ENCODE data around the gene KCNH6.
A peak's percentile ranks its signal among the peaks of the same experiment; 100 is the strongest.

Gene KCNH6

GRCh38 chr17:63497708-63498483 lies 25.3 kb upstream of the KCNH6 start:
- no peaks in the 10 kb centered on the region for H3K36me3 Mint-ChIP-seq (ENCODE audit: low read depth)
- H3K27me3 Mint-ChIP-seq (ENCODE audit: low read depth) = peaks cover 29% of the 10 kb centered on the region
- H3K4me3 Mint-ChIP-seq = no peak overlapping the region
- H3K4me1 Mint-ChIP-seq = peaks cover 5% of the 10 kb centered on the region
- TF ChIP-seq CTCF (IDR thresholded peaks at IDR 0.05; ENCODE audit: unreplicated experiment in 3 of 3) = peak in 2 of 3 experiments; percentile 28 to 31
- H3K27ac Mint-ChIP-seq = peak overlapping the region; percentile 66 to 74 (median 69)
- no peaks in the 10 kb centered on the region for H3K9me3 Mint-ChIP-seq

GRCh38 chr17:63498626-63499195 lies 24.4 kb upstream of the KCNH6 start:
- TF ChIP-seq CTCF (IDR thresholded peaks at IDR 0.05; ENCODE audit: unreplicated experiment in 3 of 3) = no peak
- no peaks in the 10 kb centered on the region for H3K9me3 Mint-ChIP-seq
- H3K27ac Mint-ChIP-seq = peak overlapping the region; percentile 45 to 74 (median 69)
- peaks cover 34% of the 10 kb centered on the region for H3K27me3 Mint-ChIP-seq (ENCODE audit: low read depth)
- no peak overlapping the region for H3K4me3 Mint-ChIP-seq
- no peaks in the 10 kb centered on the region for H3K36me3 Mint-ChIP-seq (ENCODE audit: low read depth)
- H3K4me1 Mint-ChIP-seq = peaks cover 5% of the 10 kb centered on the region

- no peaks in the 10 kb centered on the region for H3K4me1 Mint-ChIP-seq
- no peak overlapping the region for H3K4me3 Mint-ChIP-seq
- H3K36me3 Mint-ChIP-seq (ENCODE audit: low read depth) = no peaks in the 10 kb centered on the region
- H3K9me3 Mint-ChIP-seq = no peaks in the 10 kb centered on the region
- H3K27me3 Mint-ChIP-seq (ENCODE audit: low read depth) = peaks cover 50% of the 10 kb centered on the region
- TF ChIP-seq CTCF (IDR thresholded peaks at IDR 0.05; ENCODE audit: unreplicated experiment in 3 of 3) = no peak
- H3K27ac Mint-ChIP-seq = peak overlapping the region in 1 of 3 experiments; percentile 65
Measured at GRCh38 chr17:63500543-63501390, 22.4 kb upstream of the KCNH6 start.

- no peak for TF ChIP-seq CTCF (IDR thresholded peaks at IDR 0.05; ENCODE audit: unreplicated experiment in 3 of 3)
- H3K27ac Mint-ChIP-seq = peak overlapping the region; percentile 30 to 83 (median 46)
- H3K36me3 Mint-ChIP-seq (ENCODE audit: low read depth) = no peaks in the 10 kb centered on the region
- H3K27me3 Mint-ChIP-seq (ENCODE audit: low read depth) = peaks cover 59% of the 10 kb centered on the region
- no peaks in the 10 kb centered on the region for H3K9me3 Mint-ChIP-seq
- H3K4me1 Mint-ChIP-seq = no peaks in the 10 kb centered on the region
- no peak overlapping the region for H3K4me3 Mint-ChIP-seq
Measured at GRCh38 chr17:63503341-63503705, 19.8 kb upstream of the KCNH6 start.

- H3K9me3 Mint-ChIP-seq = no peaks in the 10 kb centered on the region
- H3K4me3 Mint-ChIP-seq = no peak overlapping the region
- no peaks in the 10 kb centered on the region for H3K4me1 Mint-ChIP-seq
- no peak for TF ChIP-seq CTCF (IDR thresholded peaks at IDR 0.05; ENCODE audit: unreplicated experiment in 3 of 3)
- peak overlapping the region in 1 of 3 experiments; percentile 83 for H3K27ac Mint-ChIP-seq
- H3K36me3 Mint-ChIP-seq (ENCODE audit: low read depth) = no peaks in the 10 kb centered on the region
- H3K27me3 Mint-ChIP-seq (ENCODE audit: low read depth) = peaks cover 66% of the 10 kb centered on the region
Measured at GRCh38 chr17:63504261-63504660, 18.9 kb upstream of the KCNH6 start.
